IMR-90 (cell line): ENCODE measurements around the gene EEPD1. TPM values are rescaled to one million over a fixed set of nuclear protein-coding genes. Genes with fewer than 3 reads are reported as not detected.
A peak's percentile ranks its signal among the peaks of the same experiment; 100 is the strongest.

Experiments
- ATAC-seq: fragments of 200-7000 bp; cut with Tn5 transposase; 2 replicates; pipeline ENCODE4 v1.9.1; 2020; ENCODE audit warnings: low read depth, mild to moderate bottlenecking, moderate library complexity
- BruUV-seq: library from RNA; stranded (reverse); fragments of 400-500 nt; replicated peaks from 2 replicates; lab custom pipeline; 2021; lab: Mats Ljungman, UMichigan
- CTCF ChIA-PET: fragments of 300-600 bp; formaldehyde crosslinking; extraction: SDS; loops from one replicate; lab custom pipeline; 2021; ENCODE audit warnings: antibody characterized with exemption; lab: Yijun Ruan, JAX
- POLR2A ChIA-PET: fragments of 300-600 bp; sonication (Branson Sonifier 250); formaldehyde crosslinking; loops from one replicate; lab custom pipeline; 2022; ENCODE audit warnings: antibody characterized with exemption; ENCODE audit not compliant: unreplicated experiment; lab: Charles Lee
- DNase-seq: peaks from one replicate; pipeline ENCODE4 v3.0.0; 2013
- H2AFZ ChIP-seq: replicated peaks from 2 replicates; pipeline ENCODE3; 2013; ENCODE audit warnings: low read length, mild to moderate bottlenecking; ENCODE audit not compliant: poor library complexity
- H2AK5ac ChIP-seq: 2 replicates; pipeline ENCODE4 v1.6.1; 2013; ENCODE audit warnings: low read depth, low read length, inconsistent platforms
- H2AK9ac ChIP-seq: replicated peaks from 2 replicates; pipeline ENCODE3; 2013; ENCODE audit warnings: mild to moderate bottlenecking, low read depth, low read length, moderate library complexity; ENCODE audit not compliant: poor library complexity
- H2BK120ac ChIP-seq: 2 replicates; pipeline ENCODE4 v1.6.1; 2013; ENCODE audit warnings: low read depth, low read length, inconsistent platforms
- H2BK15ac ChIP-seq: 3 replicates; pipeline ENCODE4 v1.6.1; 2013; ENCODE audit warnings: low read depth, low read length, inconsistent platforms
- H2BK20ac ChIP-seq: 2 replicates; pipeline ENCODE4 v1.6.1; 2013; ENCODE audit warnings: low read depth, mild to moderate bottlenecking, inconsistent platforms, low read length, moderate library complexity
- H2BK5ac ChIP-seq: 2 replicates; pipeline ENCODE4 v1.6.1; 2013; ENCODE audit warnings: mild to moderate bottlenecking, low read depth, low read length, inconsistent platforms; ENCODE audit not compliant: poor library complexity, severe bottlenecking
- H3K14ac ChIP-seq: replicated peaks from 2 replicates; pipeline ENCODE4 v1.6.1; 2013; ENCODE audit warnings: low read depth, low read length, inconsistent platforms
- H3K18ac ChIP-seq: 2 replicates; pipeline ENCODE4 v1.6.1; 2013; ENCODE audit warnings: low read depth, low read length, control low read depth
- H3K23ac ChIP-seq: 2 replicates; pipeline ENCODE4 v1.6.1; 2013; ENCODE audit warnings: low read depth, low read length, inconsistent platforms
- H3K27ac ChIP-seq: 2 replicates; pipeline ENCODE4 v1.5.1; 2013; ENCODE audit warnings: mild to moderate bottlenecking, control low read depth, low read length; ENCODE audit not compliant: insufficient read depth
- H3K27me3 ChIP-seq: 2 replicates; pipeline ENCODE4 v1.6.1; 2013; ENCODE audit warnings: low read length; ENCODE audit not compliant: control insufficient read depth, insufficient read depth
- H3K36me3 ChIP-seq: 2 replicates; pipeline ENCODE4 v1.6.1; 2013; ENCODE audit warnings: low read length, mixed read lengths; ENCODE audit not compliant: control insufficient read depth, insufficient read depth
- H3K4ac ChIP-seq: 2 replicates; pipeline ENCODE4 v1.6.1; 2013; ENCODE audit warnings: low read depth, low read length, inconsistent platforms
- H3K4me1 ChIP-seq: 2 replicates; pipeline ENCODE4 v1.6.1; 2013; ENCODE audit warnings: low read length, mixed read lengths; ENCODE audit not compliant: control insufficient read depth, insufficient read depth
- H3K4me2 ChIP-seq: 2 replicates; pipeline ENCODE4 v1.6.1; 2013; ENCODE audit warnings: low read depth, mild to moderate bottlenecking, control low read depth, low read length, moderate library complexity
- H3K4me3 ChIP-seq: 2 replicates; pipeline ENCODE4 v1.5.1; 2013; ENCODE audit warnings: low read depth, mild to moderate bottlenecking, control low read depth, low read length, moderate library complexity; ENCODE audit not compliant: insufficient read depth
- H3K56ac ChIP-seq: 2 replicates; pipeline ENCODE4 v1.6.1; 2013; ENCODE audit warnings: low read length, inconsistent platforms; ENCODE audit not compliant: insufficient read depth; ENCODE audit errors: extremely low read depth
- H3K79me1 ChIP-seq, 2 experiments: 2 replicates each; pipeline ENCODE4 v1.6.1; 2013; ENCODE audit warnings: low read length in 2 of 2, inconsistent platforms in 1 of 2, low read depth in 1 of 2
- H3K9ac ChIP-seq: 2 replicates; pipeline ENCODE4 v1.6.1; 2013; ENCODE audit warnings: low read depth, low read length, control low read depth
- H3K9me1 ChIP-seq: 2 replicates; pipeline ENCODE4 v1.6.1; 2013; ENCODE audit warnings: low read length, inconsistent platforms; ENCODE audit not compliant: insufficient read depth
- H3K9me3 ChIP-seq: 2 replicates; pipeline ENCODE4 v1.6.1; 2013; ENCODE audit warnings: low read length; ENCODE audit not compliant: control insufficient read depth, insufficient read depth
- H4K20me1 ChIP-seq: 2 replicates; pipeline ENCODE4 v1.6.1; 2013; ENCODE audit warnings: low read length, inconsistent platforms; ENCODE audit not compliant: insufficient read depth
- H4K5ac ChIP-seq: 2 replicates; pipeline ENCODE4 v1.6.1; 2013; ENCODE audit warnings: mild to moderate bottlenecking, low read depth, low read length, control low read depth
- H4K8ac ChIP-seq, 2 experiments: 2 replicates each; pipeline ENCODE4 v1.6.1; 2013; ENCODE audit warnings: low read depth in 2 of 2, low read length in 2 of 2, control low read depth in 1 of 2, inconsistent platforms in 1 of 2
- H4K91ac ChIP-seq: 2 replicates; pipeline ENCODE4 v1.6.1; 2013; ENCODE audit warnings: low read depth, low read length, inconsistent platforms; ENCODE audit not compliant: insufficient read depth
- BHLHE40 ChIP-seq: fragments of 150-350 bp; IDR thresholded peaks from 2 replicates; pipeline ENCODE4 v1.6.1; 2016; ENCODE audit warnings: mild to moderate bottlenecking, low read depth, low read length
- CEBPB ChIP-seq: IDR thresholded peaks from 2 replicates; pipeline ENCODE4 v1.6.1; 2012; ENCODE audit warnings: low read depth, low read length, improper control_type of control experiment
- FOS ChIP-seq: fragments of 150-350 bp; IDR thresholded peaks from 2 replicates; pipeline ENCODE4 v1.6.1; 2016; ENCODE audit warnings: low read depth, low read length
- SMC3 ChIP-seq: fragments of 150-350 bp; IDR thresholded peaks from 2 replicates; pipeline ENCODE4 v1.6.1; 2016; ENCODE audit warnings: low read depth, mild to moderate bottlenecking, antibody characterized with exemption, low read length, moderate library complexity
- WGBS, 2 experiments: methylation state at CpG; one replicate each; pipeline versions ENCODE4 v1.1.5 to v1.1.7; 2013; ENCODE audit warnings: missing lambda C conversion rate in 2 of 2; ENCODE audit not compliant: insufficient read length in 1 of 2; ENCODE audit errors: extremely low coverage in 2 of 2; 5-methylcytosine and 5-hydroxymethylcytosine counted together
- dilution Hi-C: fragments of 300-500 bp; cut with HindIII; formaldehyde crosslinking; loops from one replicate; pipeline ENCODE4 v1.14.3; 2018; ENCODE audit warnings: low sequenced_read_pairs; ENCODE audit not compliant: unreplicated experiment
- in situ Hi-C: fragments of 300-500 bp; cut with MboI; formaldehyde crosslinking; loops from 3 replicates; pipeline ENCODE4 v1.14.3; 2019; ENCODE audit warnings: low sequenced_read_pairs, inconsistent platforms, mixed read lengths
- intact Hi-C: fragments of 100-400 bp; cut with micrococcal nuclease; formaldehyde crosslinking; loops from 2 replicates; pipeline ENCODE4 v1.10.0; 2022
- polyA plus RNA-seq, 3 experiments: library from polyadenylated mRNA; depleted of rRNA; stranded (reverse); fragments of >200 nt; gene quantifications; 2 replicates each; pipeline ENCODE4 v1.2.3, GENCODE V29; 2012; ENCODE audit warnings: low replicate concordance in 1 of 3
- total RNA-seq: library from RNA; depleted of rRNA; stranded (reverse); fragments of >200 nt; gene quantifications from 2 replicates; pipeline ENCODE4 v1.2.3, GENCODE V29; 2012

The EEPD1 gene
- total and polyA plus RNA-seq, 2 of the 4 experiments (the other 2 are of a cell fraction): 7.3 to 15.2 TPM

GRCh38 chr7:36129048-36129534 lies 24.0 kb upstream of the EEPD1 start:
- Histone ChIP-seq H4K91ac (no peak overlapping the region), H3K9me3 (no peaks in the 10 kb centered on the region), H3K18ac (no peak overlapping the region), H3K36me3 (no peaks in the 10 kb centered on the region), H4K20me1 (no peaks in the 10 kb centered on the region), H3K27me3 (peaks cover 4% of the 10 kb centered on the region), H2BK120ac (no peak overlapping the region; the same call in 1 of the 2 replicates), H3K23ac (no peak overlapping the region), H3K4me1 (peaks cover 4% of the 10 kb centered on the region; the same call in 1 of the 2 replicates), H3K14ac (no peak overlapping the region), H3K9ac (no peak overlapping the region), H4K8ac (no peak overlapping the region), H4K5ac (no peak overlapping the region), H2AK9ac (no peak overlapping the region), H3K56ac (no peak overlapping the region), H2AK5ac (no peak overlapping the region), H2AFZ (no peak overlapping the region), H2BK5ac (peak overlapping the region; percentile 25), H3K4me3 (no peak overlapping the region), H3K4me2 (peak overlapping the region; percentile 69; the same call in 1 of the 2 replicates), H3K79me1 (no peaks in the 10 kb centered on the region), H3K4ac (peak overlapping the region; percentile 0; the same call in 1 of the 2 replicates), H2BK15ac (no peak overlapping the region), H3K27ac (peak overlapping the region; percentile 3; the same call in 1 of the 2 replicates), H3K9me1 (peaks cover 3% of the 10 kb centered on the region; the same call in 1 of the 2 replicates), H2BK20ac (peak overlapping the region; percentile 62; the same call in 1 of the 2 replicates)
- DNase-seq (peak; percentile 55), ATAC-seq (peak; percentile 30)
- TF ChIP-seq FOS: 0 out of 2 replicates have a peak, but pooled peaks have one; percentile 16
- peak; percentile 34; the same call in 1 of the 2 replicates for TF ChIP-seq CEBPB
- peak; percentile 84 for TF ChIP-seq BHLHE40
- no peak for TF ChIP-seq SMC3
- POLR2A ChIA-PET: no interaction called here
- in situ Hi-C loops (no loop called here), intact Hi-C loops (no loop called here), dilution Hi-C loops (no loop called here)
- 100% methylated on average over 1 of the region's 9 CpGs; no CpG with 5 or more reads in 1 of the 2 experiments for WGBS, 2 experiments
- no TSS peak for BruUV-seq
- CTCF ChIA-PET: interaction anchor here (0.6 to 1.0 kb wide), 7 partner anchors 9 to 136 kb away, joined by 3 to 5 read pairs (median 3); no protein-coding TSS in a partner anchor
